ENCODE data around the gene CAMK2B. TPM values are rescaled to one million over a fixed set of nuclear protein-coding genes. Genes with fewer than 3 reads are reported as not detected.

The CAMK2B gene
- total RNA-seq, 2 donors from 2014 or later = 0.42 to 0.80 TPM

DNA sequence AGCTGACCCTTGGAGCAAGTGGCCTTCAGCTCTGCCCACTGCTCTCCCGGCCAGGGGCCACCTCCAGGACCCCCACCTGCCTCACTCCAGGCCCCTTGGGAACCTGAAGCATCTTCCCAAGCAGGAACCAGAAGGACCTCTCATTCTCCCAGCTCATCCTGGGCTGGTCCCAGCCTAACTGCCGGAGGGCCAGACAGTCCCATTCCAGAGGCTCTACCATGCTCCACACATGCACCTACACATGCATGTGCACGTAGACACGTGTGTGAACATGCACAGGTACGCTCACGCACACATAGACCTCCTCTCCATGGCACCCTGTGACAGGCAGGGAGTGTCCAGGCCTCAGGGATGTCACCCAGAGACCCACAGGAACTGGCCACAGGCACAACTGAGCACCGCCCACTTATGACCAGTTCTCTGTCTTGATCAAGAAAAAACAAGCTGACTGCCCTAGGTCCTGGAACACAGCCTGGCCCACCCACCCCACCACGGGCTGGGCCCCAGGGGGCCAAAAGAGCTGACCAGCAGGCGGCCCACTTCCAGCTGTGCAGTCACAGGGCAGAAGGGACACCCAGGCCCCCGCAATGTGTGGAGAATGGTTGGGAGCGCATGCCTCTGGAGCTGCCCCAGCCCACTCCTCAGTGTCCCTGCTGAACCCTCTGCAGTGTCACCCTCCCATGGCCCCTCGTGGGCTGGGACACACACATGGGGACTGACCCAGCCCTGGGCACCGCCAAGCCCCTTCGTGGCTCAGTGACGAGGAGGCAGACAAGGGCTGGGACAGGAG is 43.4 kb downstream of the CAMK2B start:
- no peaks in the 10 kb centered on the region for H3K36me3 ChIP-seq
- no peaks in the 10 kb centered on the region for H3K27me3 ChIP-seq
- no peak overlapping the region for H3K9ac ChIP-seq (ENCODE audit: low read depth in 2 of 2, low read length in 2 of 2)
- no peak overlapping the region for H3K27ac ChIP-seq
- no peak overlapping the region for H3K4me3 ChIP-seq
- intact Hi-C loops (cut with DNase I) = no loop called here
- no peak for DNase-seq
- H3K4me1 ChIP-seq = no peaks in the 10 kb centered on the region
- TF ChIP-seq, protein P1, sequence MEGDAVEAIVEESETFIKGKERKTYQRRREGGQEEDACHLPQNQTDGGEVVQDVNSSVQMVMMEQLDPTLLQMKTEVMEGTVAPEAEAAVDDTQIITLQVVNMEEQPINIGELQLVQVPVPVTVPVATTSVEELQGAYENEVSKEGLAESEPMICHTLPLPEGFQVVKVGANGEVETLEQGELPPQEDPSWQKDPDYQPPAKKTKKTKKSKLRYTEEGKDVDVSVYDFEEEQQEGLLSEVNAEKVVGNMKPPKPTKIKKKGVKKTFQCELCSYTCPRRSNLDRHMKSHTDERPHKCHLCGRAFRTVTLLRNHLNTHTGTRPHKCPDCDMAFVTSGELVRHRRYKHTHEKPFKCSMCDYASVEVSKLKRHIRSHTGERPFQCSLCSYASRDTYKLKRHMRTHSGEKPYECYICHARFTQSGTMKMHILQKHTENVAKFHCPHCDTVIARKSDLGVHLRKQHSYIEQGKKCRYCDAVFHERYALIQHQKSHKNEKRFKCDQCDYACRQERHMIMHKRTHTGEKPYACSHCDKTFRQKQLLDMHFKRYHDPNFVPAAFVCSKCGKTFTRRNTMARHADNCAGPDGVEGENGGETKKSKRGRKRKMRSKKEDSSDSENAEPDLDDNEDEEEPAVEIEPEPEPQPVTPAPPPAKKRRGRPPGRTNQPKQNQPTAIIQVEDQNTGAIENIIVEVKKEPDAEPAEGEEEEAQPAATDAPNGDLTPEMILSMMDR (IDR thresholded peaks at IDR 0.05) = no peak
- no peaks in the 10 kb centered on the region for H3K9me3 ChIP-seq

DNA sequence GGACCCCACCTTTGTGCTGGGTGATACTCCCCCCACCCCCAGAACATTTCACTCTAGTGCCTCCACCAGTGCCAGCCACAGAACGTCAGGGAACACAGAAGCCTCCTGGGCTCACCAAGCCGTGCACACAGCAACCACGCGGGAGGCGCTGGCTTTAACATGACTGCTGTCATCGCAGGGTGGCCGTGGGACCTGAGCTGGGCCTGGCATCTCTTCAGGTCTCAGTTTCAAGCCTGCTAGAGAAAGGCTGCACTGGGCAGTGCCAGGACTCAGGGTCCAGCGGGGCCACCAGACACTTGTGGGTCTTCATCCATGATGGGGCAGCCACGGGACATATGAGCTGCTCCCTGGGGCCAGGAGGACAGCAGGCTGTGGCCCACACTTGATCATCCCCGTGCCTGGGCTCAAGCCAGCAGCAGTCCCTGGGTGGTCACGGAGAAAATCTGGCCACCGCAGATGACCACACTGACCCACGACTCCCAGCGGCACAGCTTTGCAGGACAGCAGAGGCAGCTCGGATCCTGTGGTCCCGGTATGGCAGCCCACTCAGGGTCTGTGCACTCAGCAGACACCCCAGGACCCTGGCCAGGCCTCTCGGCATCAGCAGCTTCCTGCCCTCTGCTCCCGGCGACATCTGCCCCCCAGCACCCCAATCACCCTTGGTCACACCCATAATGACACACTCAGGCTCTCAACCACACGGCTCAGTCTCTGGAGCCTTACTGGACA is 44.2 kb downstream of the CAMK2B start:
- H3K36me3 ChIP-seq = no peaks in the 10 kb centered on the region
- no peaks in the 10 kb centered on the region for H3K9me3 ChIP-seq
- intact Hi-C loops (cut with DNase I) = no loop called here
- H3K4me3 ChIP-seq = no peak overlapping the region
- no peak overlapping the region for H3K9ac ChIP-seq (ENCODE audit: low read depth in 2 of 2, low read length in 2 of 2)
- TF ChIP-seq, protein P1 (IDR thresholded peaks at IDR 0.05) = no peak
- H3K27me3 ChIP-seq = no peaks in the 10 kb centered on the region
- H3K4me1 ChIP-seq = no peaks in the 10 kb centered on the region
- DNase-seq = no peak
- no peak overlapping the region for H3K27ac ChIP-seq

DNA sequence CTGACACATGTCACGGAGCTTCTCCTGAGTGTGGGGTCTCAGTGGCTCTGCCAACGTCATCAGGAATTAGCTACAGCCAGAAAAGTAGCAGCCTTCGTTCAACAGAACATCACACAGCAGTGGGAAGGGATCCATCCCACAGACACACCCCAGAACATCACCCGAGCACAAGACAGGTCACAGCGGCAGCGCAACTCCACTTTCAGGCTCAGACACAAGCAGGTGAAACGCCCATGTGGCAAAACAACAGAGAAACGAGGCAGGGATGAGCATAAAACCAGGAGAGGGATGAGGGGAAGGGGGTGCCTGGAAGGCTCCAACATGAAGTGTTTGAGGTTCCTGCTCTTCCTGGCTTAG is 44.8 kb downstream of the CAMK2B start:
- no peak overlapping the region for H3K27ac ChIP-seq
- H3K9me3 ChIP-seq = no peaks in the 10 kb centered on the region
- no peak overlapping the region for H3K9ac ChIP-seq (ENCODE audit: low read depth in 2 of 2, low read length in 2 of 2)
- no peak overlapping the region for H3K4me3 ChIP-seq
- no peaks in the 10 kb centered on the region for H3K4me1 ChIP-seq
- no peak for DNase-seq
- H3K27me3 ChIP-seq = no peaks in the 10 kb centered on the region
- TF ChIP-seq, protein P1 (IDR thresholded peaks at IDR 0.05) = no peak
- intact Hi-C loops (cut with DNase I) = no loop called here
- H3K36me3 ChIP-seq = no peaks in the 10 kb centered on the region

DNA sequence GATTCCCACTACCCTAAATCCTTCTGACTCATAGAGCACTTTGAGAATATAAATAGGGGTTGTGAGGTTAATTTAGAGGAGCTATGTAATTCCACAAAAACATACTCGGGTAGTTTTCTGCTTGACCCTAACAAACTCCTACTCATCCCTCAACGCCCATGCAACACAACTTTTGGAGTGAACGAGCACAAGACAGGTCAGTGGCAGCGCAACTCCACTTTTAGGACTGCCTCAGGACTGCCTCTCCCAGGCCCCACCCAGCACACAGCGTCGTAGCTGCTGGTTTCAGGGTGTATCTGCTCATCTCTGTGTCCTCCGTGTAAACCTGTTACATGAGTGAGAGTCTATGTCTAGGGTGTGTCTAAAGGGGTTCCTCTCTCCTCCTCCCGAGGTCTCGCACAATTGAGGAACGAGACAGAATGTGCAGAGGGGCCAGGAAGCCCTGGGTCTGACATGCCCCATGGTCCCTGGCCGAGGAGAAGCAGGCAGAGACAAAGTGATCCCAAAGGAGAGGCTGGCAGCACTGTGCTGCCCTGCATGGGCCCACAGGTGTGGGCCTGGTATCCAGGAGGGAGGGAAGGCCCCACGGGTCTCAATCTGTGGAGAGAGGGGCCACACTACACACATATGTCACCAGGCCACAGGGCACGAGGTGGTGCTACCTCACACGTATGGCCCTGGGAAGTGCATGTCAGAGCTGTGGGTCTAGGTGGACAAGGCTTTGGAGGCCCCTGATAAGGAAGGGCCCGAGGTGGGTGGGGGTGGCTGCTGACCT is 45.5 kb downstream of the CAMK2B start:
- no peak overlapping the region for H3K9ac ChIP-seq (ENCODE audit: low read depth in 2 of 2, low read length in 2 of 2)
- H3K27me3 ChIP-seq = no peaks in the 10 kb centered on the region
- TF ChIP-seq, protein P1 (IDR thresholded peaks at IDR 0.05) = no peak
- DNase-seq = no peak
- intact Hi-C loops (cut with DNase I) = no loop called here
- no peak overlapping the region for H3K4me3 ChIP-seq
- H3K4me1 ChIP-seq = no peaks in the 10 kb centered on the region
- H3K9me3 ChIP-seq = no peaks in the 10 kb centered on the region
- no peak overlapping the region for H3K27ac ChIP-seq
- H3K36me3 ChIP-seq = no peaks in the 10 kb centered on the region

DNA sequence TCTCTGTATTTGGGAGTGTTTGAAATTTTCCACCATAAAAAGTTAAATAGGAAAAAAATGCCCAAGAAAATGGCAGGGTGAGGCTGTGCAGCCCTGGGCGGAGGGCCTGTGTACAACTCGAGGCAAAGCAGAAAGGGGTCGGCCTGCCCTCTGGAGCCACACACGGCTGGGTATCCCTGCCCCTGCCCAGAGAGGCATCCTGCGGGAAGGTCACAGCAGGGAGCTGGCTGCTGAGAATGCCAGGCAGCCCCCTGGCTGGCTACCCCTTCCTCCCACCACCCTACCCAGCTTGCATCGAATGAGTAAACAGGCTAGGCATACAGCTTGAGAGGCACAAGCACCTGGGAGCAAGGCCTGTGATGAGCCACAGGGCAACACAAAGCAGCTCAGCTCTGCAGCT is 46.1 kb downstream of the CAMK2B start:
- no peak for DNase-seq
- intact Hi-C loops (cut with DNase I) = no loop called here
- H3K4me1 ChIP-seq = no peaks in the 10 kb centered on the region
- H3K9ac ChIP-seq (ENCODE audit: low read depth in 2 of 2, low read length in 2 of 2) = no peak overlapping the region
- TF ChIP-seq, protein P1 (IDR thresholded peaks at IDR 0.05) = no peak
- H3K27ac ChIP-seq = no peak overlapping the region
- H3K9me3 ChIP-seq = no peaks in the 10 kb centered on the region
- no peak overlapping the region for H3K4me3 ChIP-seq
- no peaks in the 10 kb centered on the region for H3K36me3 ChIP-seq
- H3K27me3 ChIP-seq = no peaks in the 10 kb centered on the region
